ENCODE data around the gene KRT82. TPM values are rescaled to one million over a fixed set of nuclear protein-coding genes. Genes with fewer than 3 reads are reported as not detected.

Gene KRT82
- total and polyA plus RNA-seq, 4 donors: not detected

DNA sequence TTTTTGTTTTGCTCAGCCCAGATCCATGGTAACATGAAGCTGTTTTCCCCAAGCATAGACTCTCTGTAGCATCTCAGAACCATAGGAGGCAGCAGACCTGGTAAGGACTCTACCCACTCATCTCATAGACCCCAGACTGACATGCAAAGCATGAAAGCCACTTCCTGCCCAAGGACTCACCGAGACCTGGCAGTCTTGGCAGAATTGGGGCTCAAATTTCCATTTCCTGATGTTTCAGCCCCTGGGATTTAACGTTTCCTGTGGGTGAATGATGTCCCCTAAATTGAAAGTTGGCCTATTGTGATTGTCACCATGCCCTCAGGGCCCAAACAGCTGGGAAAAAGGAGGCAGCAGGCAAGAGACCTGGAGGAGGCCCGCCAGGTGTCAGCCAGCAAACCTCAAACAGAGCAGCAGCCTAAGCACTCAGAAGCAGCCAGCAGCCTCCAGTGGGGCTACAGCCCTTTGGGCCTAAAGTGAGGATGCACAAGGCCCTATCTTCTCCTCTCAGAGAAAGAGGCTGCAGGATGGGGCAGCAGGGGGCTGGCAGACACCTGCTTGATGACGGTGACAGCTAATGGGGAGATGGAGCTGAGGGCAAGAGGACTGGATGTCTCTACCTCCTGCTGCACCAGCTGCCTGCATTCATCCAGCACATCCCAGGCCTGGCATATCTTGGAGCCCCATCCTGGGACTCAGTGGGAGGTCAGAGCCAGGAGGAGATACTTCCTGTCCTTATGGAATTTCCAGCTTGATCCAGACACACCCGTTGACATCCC lies 47.4 kb downstream of the KRT82 start:
- DNase-seq (ENCODE audit: low read depth in 4 of 6, low spot score in 6 of 6): no peak
- no peak overlapping the region for H3K27ac ChIP-seq (ENCODE audit: low read depth, low read length)
- no peaks in the 10 kb centered on the region for H3K9me3 ChIP-seq (ENCODE audit: control insufficient read depth, insufficient read depth, low read length)
- peaks cover 9% of the 10 kb centered on the region for H3K4me1 ChIP-seq (ENCODE audit: control insufficient read depth, insufficient read depth, low read length)
- H3K4me3 ChIP-seq (ENCODE audit: low read depth, low read length): no peak overlapping the region
- no peaks in the 10 kb centered on the region for H3K36me3 ChIP-seq (ENCODE audit: control insufficient read depth, insufficient read depth, low read length)
- WGBS (ENCODE audit: insufficient coverage): 63% methylated on average over 4 of the region's 5 CpGs
- no peaks in the 10 kb centered on the region for H3K27me3 ChIP-seq (ENCODE audit: control insufficient read depth, insufficient read depth, low read length)

DNA sequence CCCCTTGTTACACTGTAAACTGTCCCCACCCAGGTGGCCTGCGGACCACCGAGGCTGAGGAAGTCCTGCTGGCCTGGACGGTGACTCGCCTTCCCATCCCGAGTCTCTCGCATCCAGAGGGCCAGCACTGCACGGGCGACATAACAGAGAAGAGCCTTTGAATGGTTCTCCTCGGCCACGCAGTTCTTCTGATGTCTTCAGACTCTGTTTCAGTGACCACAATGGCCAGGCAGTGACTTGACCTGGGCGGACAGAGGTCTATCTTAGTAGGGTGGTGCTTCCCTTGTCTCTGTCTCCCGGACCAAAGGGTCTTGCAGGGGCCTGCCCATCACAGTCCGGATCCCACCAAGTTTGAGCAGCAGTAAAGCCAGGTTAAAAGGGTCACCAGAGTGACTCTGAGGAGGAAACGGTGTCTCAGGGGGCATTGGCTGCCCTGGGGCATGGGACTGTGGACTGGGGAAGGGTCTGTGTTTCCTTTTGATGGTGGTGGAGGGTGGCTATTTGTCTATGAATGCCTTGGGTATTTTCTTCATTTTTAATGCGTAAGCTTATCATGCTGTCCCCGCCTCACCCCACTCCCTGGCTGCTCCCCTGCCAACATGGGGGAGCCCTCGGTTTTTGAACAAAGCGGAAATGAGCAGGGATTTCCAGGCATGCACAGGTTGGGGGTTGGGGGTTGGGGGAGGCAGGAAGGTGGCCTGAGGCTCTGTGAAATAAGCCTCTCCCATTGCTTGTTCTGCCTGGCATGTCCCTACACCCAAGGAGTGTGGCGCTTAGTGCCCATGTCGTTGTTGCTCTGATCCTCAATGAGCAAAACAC lies 49.2 kb downstream of the KRT82 start:
- Histone ChIP-seq H3K27ac (ENCODE audit: low read depth, low read length) (no peak overlapping the region), H3K4me3 (ENCODE audit: low read depth, low read length) (no peak overlapping the region), H3K4me1 (ENCODE audit: control insufficient read depth, insufficient read depth, low read length) (peaks cover 10% of the 10 kb centered on the region), H3K9me3 (ENCODE audit: control insufficient read depth, insufficient read depth, low read length) (no peaks in the 10 kb centered on the region), H3K27me3 (ENCODE audit: control insufficient read depth, insufficient read depth, low read length) (no peaks in the 10 kb centered on the region), H3K36me3 (ENCODE audit: control insufficient read depth, insufficient read depth, low read length) (no peaks in the 10 kb centered on the region)
- DNase-seq (ENCODE audit: low read depth in 4 of 6, low spot score in 6 of 6): no peak
- 93% methylated on average over 16 of the region's 20 CpGs for WGBS (ENCODE audit: insufficient coverage)

DNA sequence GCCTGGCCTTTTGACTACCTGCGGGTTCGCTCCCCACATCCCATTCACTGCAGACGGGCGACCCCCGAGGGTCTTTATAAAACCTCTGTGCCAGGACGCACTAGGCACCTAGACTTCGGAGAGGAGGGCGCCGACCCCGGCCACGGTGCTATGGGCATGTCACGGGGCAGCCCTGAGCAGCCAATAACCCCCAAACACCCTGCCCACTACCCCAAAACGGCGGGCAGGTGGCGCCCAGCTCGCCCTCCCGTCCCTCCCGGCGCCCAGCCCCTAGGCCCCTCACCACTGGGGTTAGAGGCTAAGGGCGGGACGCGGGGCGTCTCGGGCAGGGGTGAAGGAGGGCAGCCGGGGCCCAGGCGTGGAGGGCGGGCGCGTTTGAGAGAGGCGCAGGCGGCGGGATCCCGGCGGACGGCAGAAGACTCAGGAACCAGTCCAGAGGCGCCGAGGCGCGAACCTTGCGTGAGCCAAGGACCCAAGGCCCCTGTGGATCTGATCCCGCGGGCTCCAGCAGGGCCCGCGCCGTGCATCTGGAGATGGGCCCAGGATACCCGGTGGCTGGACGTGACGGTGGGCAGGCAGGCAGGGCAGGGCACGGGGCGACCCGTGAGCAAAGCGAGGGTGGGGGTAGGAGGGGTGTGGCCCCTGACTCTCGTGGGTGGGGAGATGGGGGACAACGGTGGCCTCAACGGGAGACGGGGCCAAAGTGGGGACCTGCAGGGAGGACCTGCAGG lies 49.9 kb downstream of the KRT82 start:
- WGBS (ENCODE audit: insufficient coverage): 88% methylated on average over 30 of the region's 56 CpGs
- H3K27me3 ChIP-seq (ENCODE audit: control insufficient read depth, insufficient read depth, low read length): no peaks in the 10 kb centered on the region
- no peak for DNase-seq (ENCODE audit: low read depth in 4 of 6, low spot score in 6 of 6)
- no peaks in the 10 kb centered on the region for H3K9me3 ChIP-seq (ENCODE audit: control insufficient read depth, insufficient read depth, low read length)
- H3K27ac ChIP-seq (ENCODE audit: low read depth, low read length): no peak overlapping the region
- no peaks in the 10 kb centered on the region for H3K36me3 ChIP-seq (ENCODE audit: control insufficient read depth, insufficient read depth, low read length)
- H3K4me1 ChIP-seq (ENCODE audit: control insufficient read depth, insufficient read depth, low read length): peaks cover 16% of the 10 kb centered on the region
- H3K4me3 ChIP-seq (ENCODE audit: low read depth, low read length): no peak overlapping the region

DNA sequence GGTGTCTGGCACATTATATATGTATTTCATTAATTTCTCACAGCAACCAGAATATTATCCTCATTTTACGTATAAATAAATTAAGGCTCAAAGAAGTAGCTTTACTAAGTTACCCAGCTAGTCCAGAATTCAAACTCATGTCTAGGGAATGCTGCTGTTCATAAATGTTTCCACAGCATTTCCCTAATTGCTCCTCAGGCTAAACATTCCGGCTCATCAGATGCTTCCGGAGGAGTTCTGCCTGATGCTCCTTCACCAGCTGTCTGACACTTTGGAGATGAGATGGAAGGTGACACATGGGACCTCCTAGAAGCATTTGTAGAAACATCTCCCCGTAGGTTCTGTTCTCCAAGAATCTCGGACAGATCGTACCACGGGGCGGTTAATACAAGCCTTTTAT lies 51.0 kb downstream of the KRT82 start:
- Histone ChIP-seq H3K36me3 (ENCODE audit: control insufficient read depth, insufficient read depth, low read length) (no peaks in the 10 kb centered on the region), H3K27ac (ENCODE audit: low read depth, low read length) (no peak overlapping the region), H3K4me3 (ENCODE audit: low read depth, low read length) (no peak overlapping the region), H3K9me3 (ENCODE audit: control insufficient read depth, insufficient read depth, low read length) (no peaks in the 10 kb centered on the region), H3K4me1 (ENCODE audit: control insufficient read depth, insufficient read depth, low read length) (peaks cover 18% of the 10 kb centered on the region), H3K27me3 (ENCODE audit: control insufficient read depth, insufficient read depth, low read length) (no peaks in the 10 kb centered on the region)
- 74% methylated on average over 4 of the region's 8 CpGs for WGBS (ENCODE audit: insufficient coverage)
- peak in 1 of 6 donors; percentile 75 for DNase-seq (ENCODE audit: low read depth in 4 of 6, low spot score in 6 of 6)

DNA sequence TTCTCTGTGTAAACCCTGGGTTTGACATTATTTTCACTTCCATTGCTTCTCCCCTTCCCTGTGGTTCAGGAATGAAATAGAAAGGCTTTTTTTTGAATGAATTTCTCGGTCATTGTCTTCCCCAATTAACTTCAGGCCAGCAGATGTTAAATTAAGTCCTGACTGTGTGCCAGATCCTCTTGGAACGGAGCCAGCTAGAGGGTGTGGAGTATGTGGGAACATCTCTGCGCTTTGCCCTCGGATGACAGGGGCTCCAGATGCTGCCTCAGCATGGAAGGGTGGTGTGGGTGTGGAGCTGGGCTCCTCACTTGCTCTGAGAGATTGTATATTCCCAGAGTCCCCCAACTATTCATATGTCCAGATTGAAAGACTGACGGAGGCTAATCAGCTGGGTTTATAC lies 51.9 kb downstream of the KRT82 start:
- H3K27me3 ChIP-seq (ENCODE audit: control insufficient read depth, insufficient read depth, low read length): no peaks in the 10 kb centered on the region
- peak in 3 of 6 donors; percentile 42 to 90 (median 81) for DNase-seq (ENCODE audit: low read depth in 4 of 6, low spot score in 6 of 6)
- peaks cover 18% of the 10 kb centered on the region for H3K4me1 ChIP-seq (ENCODE audit: control insufficient read depth, insufficient read depth, low read length)
- H3K36me3 ChIP-seq (ENCODE audit: control insufficient read depth, insufficient read depth, low read length): no peaks in the 10 kb centered on the region
- no CpG with 5 or more reads among the region's 5 CpGs for WGBS (ENCODE audit: insufficient coverage)
- H3K4me3 ChIP-seq (ENCODE audit: low read depth, low read length): no peak overlapping the region
- H3K27ac ChIP-seq (ENCODE audit: low read depth, low read length): no peak overlapping the region
- no peaks in the 10 kb centered on the region for H3K9me3 ChIP-seq (ENCODE audit: control insufficient read depth, insufficient read depth, low read length)

DNA sequence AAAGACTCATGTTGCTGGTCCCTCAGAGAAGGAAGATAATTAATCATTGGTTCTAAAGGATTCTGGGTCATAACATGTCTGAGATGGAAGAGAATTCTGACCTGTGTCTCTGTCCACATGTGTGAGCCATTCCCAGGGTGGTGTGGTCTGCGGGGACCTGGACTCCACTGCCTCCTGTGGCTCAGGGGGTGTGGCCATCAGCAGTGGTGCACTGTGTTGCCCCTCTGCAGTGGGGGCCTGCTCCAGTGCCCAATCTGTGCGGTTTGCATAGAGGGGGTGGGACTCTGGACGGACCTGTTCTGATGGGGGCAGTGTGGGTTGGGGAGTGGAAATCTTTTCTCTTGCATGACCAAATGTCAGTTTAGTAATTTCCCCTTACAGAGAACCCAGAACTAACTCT lies 52.4 kb downstream of the KRT82 start:
- WGBS (ENCODE audit: insufficient coverage): 47% methylated on average over 1 of the region's 3 CpGs
- no peak overlapping the region for H3K27ac ChIP-seq (ENCODE audit: low read depth, low read length)
- H3K9me3 ChIP-seq (ENCODE audit: control insufficient read depth, insufficient read depth, low read length): no peaks in the 10 kb centered on the region
- no peak for DNase-seq (ENCODE audit: low read depth in 4 of 6, low spot score in 6 of 6)
- H3K27me3 ChIP-seq (ENCODE audit: control insufficient read depth, insufficient read depth, low read length): no peaks in the 10 kb centered on the region
- H3K4me3 ChIP-seq (ENCODE audit: low read depth, low read length): no peak overlapping the region
- H3K36me3 ChIP-seq (ENCODE audit: control insufficient read depth, insufficient read depth, low read length): no peaks in the 10 kb centered on the region
- peaks cover 18% of the 10 kb centered on the region for H3K4me1 ChIP-seq (ENCODE audit: control insufficient read depth, insufficient read depth, low read length)

DNA sequence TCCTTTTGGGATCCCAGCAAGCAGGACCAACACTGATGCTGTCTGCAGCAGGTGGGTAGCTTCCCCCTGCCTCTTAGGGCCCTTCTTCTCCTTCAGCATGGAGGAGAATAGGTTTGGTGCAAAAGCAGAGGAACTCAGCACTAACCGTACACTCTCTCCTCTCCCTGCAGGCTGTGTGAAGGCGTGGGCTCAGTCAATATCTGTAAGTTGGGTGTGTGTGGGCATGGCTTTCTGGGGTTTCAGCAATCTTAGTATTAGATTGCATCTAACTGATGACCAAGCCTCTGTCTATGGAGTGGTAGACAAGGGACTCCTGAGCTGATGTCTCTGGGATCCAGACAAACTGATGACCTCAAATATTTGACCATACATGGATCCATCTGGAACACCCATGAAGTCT lies 53.2 kb downstream of the KRT82 start:
- no peak overlapping the region for H3K4me3 ChIP-seq (ENCODE audit: low read depth, low read length)
- H3K9me3 ChIP-seq (ENCODE audit: control insufficient read depth, insufficient read depth, low read length): no peaks in the 10 kb centered on the region
- WGBS (ENCODE audit: insufficient coverage): no CpG with 5 or more reads among the region's 2 CpGs
- H3K27me3 ChIP-seq (ENCODE audit: control insufficient read depth, insufficient read depth, low read length): no peaks in the 10 kb centered on the region
- H3K27ac ChIP-seq (ENCODE audit: low read depth, low read length): no peak overlapping the region
- DNase-seq (ENCODE audit: low read depth in 4 of 6, low spot score in 6 of 6): no peak
- H3K36me3 ChIP-seq (ENCODE audit: control insufficient read depth, insufficient read depth, low read length): no peaks in the 10 kb centered on the region
- H3K4me1 ChIP-seq (ENCODE audit: control insufficient read depth, insufficient read depth, low read length): peaks cover 18% of the 10 kb centered on the region

DNA sequence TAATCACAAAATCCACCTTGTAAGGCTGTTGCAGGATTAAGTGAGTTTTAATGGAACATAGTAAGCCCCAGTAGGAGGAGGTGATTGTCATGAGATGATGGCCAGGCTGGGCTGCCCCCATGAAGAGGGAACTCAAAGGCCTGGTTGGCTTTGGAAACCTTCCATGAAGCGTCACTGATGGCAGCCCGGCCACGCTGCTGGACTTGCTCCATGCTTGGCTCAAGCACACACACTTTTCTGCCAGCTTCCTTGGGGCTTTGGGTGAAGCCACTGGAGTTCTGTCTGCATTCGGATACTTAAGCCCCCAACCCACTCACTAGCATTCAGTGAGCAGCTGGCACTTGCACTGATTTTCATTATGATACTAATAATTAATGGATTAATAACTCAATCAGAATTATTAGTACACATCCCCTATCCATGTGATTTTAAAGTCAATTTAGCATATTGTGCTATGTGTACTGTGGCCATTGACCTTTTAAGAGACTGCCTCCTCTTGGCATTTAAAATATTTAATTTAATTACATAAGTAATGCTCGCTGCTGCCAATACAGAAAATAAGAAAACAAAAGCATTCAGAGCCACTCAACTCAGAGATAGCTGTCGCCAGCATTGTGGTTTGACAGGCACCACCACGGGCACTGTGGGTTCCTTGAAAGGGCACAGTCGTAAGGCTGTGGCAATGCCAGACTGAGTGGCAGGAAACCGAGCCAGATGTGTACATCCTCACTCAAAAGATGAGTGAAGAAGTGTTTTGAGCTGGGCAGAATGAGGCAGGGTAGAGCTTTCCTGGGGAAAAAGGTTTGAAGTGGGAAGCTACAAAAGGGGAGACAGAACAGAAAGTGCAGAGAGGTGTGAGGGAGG lies 54.7 kb downstream of the KRT82 start:
- no peaks in the 10 kb centered on the region for H3K36me3 ChIP-seq (ENCODE audit: control insufficient read depth, insufficient read depth, low read length)
- H3K27ac ChIP-seq (ENCODE audit: low read depth, low read length): no peak overlapping the region
- WGBS (ENCODE audit: insufficient coverage): 32% methylated on average over 7 of the region's 9 CpGs
- no peaks in the 10 kb centered on the region for H3K27me3 ChIP-seq (ENCODE audit: control insufficient read depth, insufficient read depth, low read length)
- DNase-seq (ENCODE audit: low read depth in 4 of 6, low spot score in 6 of 6): peak in 4 of 6 donors; percentile 48 to 87 (median 64)
- H3K4me3 ChIP-seq (ENCODE audit: low read depth, low read length): no peak overlapping the region
- no peaks in the 10 kb centered on the region for H3K9me3 ChIP-seq (ENCODE audit: control insufficient read depth, insufficient read depth, low read length)
- H3K4me1 ChIP-seq (ENCODE audit: control insufficient read depth, insufficient read depth, low read length): peaks cover 26% of the 10 kb centered on the region

DNA sequence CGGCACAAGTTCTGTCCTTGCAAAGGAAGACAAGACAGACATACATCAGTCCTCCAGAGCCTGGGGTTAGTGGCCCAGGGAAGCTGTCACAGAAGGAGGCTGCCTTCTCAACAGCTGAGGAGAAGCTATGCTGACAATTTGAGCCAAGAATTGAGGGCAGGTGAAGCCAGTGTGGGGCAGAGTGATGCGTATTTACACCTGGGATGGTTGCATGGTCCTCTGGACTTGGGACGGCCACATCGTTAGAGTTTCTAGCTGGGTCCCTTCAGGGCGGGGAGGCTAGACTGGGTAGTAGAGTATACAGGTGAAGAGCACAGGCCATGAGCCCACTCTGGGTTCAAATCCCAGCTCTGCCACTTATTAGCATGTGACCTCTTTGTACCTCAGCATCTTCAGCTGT lies 55.3 kb downstream of the KRT82 start:
- DNase-seq (ENCODE audit: low read depth in 4 of 6, low spot score in 6 of 6): no peak
- 94% methylated on average over 4 of the region's 5 CpGs for WGBS (ENCODE audit: insufficient coverage)
- no peaks in the 10 kb centered on the region for H3K9me3 ChIP-seq (ENCODE audit: control insufficient read depth, insufficient read depth, low read length)
- H3K27ac ChIP-seq (ENCODE audit: low read depth, low read length): no peak overlapping the region
- no peaks in the 10 kb centered on the region for H3K36me3 ChIP-seq (ENCODE audit: control insufficient read depth, insufficient read depth, low read length)
- peaks cover 25% of the 10 kb centered on the region for H3K4me1 ChIP-seq (ENCODE audit: control insufficient read depth, insufficient read depth, low read length)
- H3K27me3 ChIP-seq (ENCODE audit: control insufficient read depth, insufficient read depth, low read length): no peaks in the 10 kb centered on the region
- no peak overlapping the region for H3K4me3 ChIP-seq (ENCODE audit: low read depth, low read length)

All from spinal cord (tissue), 10 donors.